NOMO-1 treated with dmso at 0.1 percent for 144 hours (cell line): ENCODE results near the gene DDX51.

Experiments
- DNase-seq: peaks from one replicate; lab custom pipeline; 2025; ENCODE audit not compliant: unreplicated experiment; lab: John Stamatoyannopoulos, UW

The DDX51 gene

DNA sequence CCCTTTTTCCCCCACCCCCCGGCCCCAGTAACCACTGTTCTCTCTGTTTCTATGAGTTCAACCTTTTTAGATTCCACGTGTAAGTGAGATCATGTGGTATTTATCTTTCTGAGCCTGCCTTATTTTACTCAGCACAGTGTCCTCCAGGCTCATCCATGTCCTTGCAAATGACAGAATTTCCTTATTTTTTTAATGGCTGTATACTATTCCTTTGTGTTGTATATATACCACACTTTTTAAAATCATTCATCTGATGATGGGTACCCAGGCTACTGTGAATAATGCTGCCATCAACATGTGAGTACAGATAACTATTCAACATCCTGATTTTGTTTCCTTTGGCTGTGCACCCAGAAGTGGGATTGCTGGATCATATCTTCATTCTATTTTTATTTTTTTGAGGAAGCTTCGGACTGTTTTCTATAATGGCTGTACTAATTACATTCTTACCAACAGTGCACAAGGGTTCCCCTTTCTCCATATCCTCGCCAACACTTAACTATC is 54.7 kb downstream of the DDX51 start:
- no peak for DNase-seq
